Activated naive CD4-positive, alpha-beta T cell treated with anti-CD3 and anti-CD28 coated beads, Interleukin-2, amount 50 U/mL, for 72 hours (primary cell): ENCODE measurements around the gene MC3R. TPM values are rescaled to one million over a fixed set of nuclear protein-coding genes. Genes with fewer than 3 reads are reported as not detected.

ENCODE experiments used
- total RNA-seq, 2 donors: library from RNA; stranded (reverse); gene quantifications; one replicate each; pipeline ENCODE4 v1.2.3, GENCODE V29; 2022

Gene MC3R
- total RNA-seq, 2 donors from 2014 or later, result not detected

Other genes starting within 250 kb of the MC3R start
- not detected for gene CBLN4, start 243.2 kb upstream of the MC3R start, total RNA-seq
- 1 to 10 TPM; 5.8 to 6.3 TPM for gene FAM210B, start 110.2 kb downstream of the MC3R start, total RNA-seq
- 100 to 1,000 TPM in 1 of 2 donors, 10 to 100 TPM in 1; 93.0 to 130 TPM for gene AURKA, start 143.5 kb downstream of the MC3R start, total RNA-seq
- 10 to 100 TPM; 68.5 to 88.7 TPM for gene CSTF1, start 143.9 kb downstream of the MC3R start, total RNA-seq
- gene CASS4, start 163.5 kb downstream of the MC3R start, total RNA-seq, result 1 to 10 TPM; 5.1 to 6.5 TPM
- 10 to 100 TPM; 75.8 to 85.5 TPM for gene RTF2, start 219.9 kb downstream of the MC3R start, total RNA-seq